IMR-90 (cell line): ENCODE data around the gene ADD3. TPM values are rescaled to one million over a fixed set of nuclear protein-coding genes. Genes with fewer than 3 reads are reported as not detected.

Experiments used
- ATAC-seq: fragments of 200-7000 bp; cut with Tn5 transposase; 2 replicates; pipeline ENCODE4 v1.9.1; 2020; ENCODE audit warnings: low read depth, mild to moderate bottlenecking, moderate library complexity
- BruUV-seq: library from RNA; stranded (reverse); fragments of 400-500 nt; replicated peaks from 2 replicates; lab custom pipeline; 2021; lab: Mats Ljungman, UMichigan
- CTCF ChIA-PET: fragments of 300-600 bp; formaldehyde crosslinking; extraction: SDS; loops from one replicate; lab custom pipeline; 2021; ENCODE audit warnings: antibody characterized with exemption; lab: Yijun Ruan, JAX
- POLR2A ChIA-PET: fragments of 300-600 bp; sonication (Branson Sonifier 250); formaldehyde crosslinking; loops from one replicate; lab custom pipeline; 2022; ENCODE audit warnings: antibody characterized with exemption; ENCODE audit not compliant: unreplicated experiment; lab: Charles Lee
- DNase-seq: peaks from one replicate; pipeline ENCODE4 v3.0.0; 2013
- H2AFZ ChIP-seq: replicated peaks from 2 replicates; pipeline ENCODE3; 2013; ENCODE audit warnings: low read length, mild to moderate bottlenecking; ENCODE audit not compliant: poor library complexity
- H2AK5ac ChIP-seq: 2 replicates; pipeline ENCODE4 v1.6.1; 2013; ENCODE audit warnings: low read depth, low read length, inconsistent platforms
- H2AK9ac ChIP-seq: replicated peaks from 2 replicates; pipeline ENCODE3; 2013; ENCODE audit warnings: mild to moderate bottlenecking, low read depth, low read length, moderate library complexity; ENCODE audit not compliant: poor library complexity
- H2BK120ac ChIP-seq: 2 replicates; pipeline ENCODE4 v1.6.1; 2013; ENCODE audit warnings: low read depth, low read length, inconsistent platforms
- H2BK15ac ChIP-seq: 3 replicates; pipeline ENCODE4 v1.6.1; 2013; ENCODE audit warnings: low read depth, low read length, inconsistent platforms
- H2BK20ac ChIP-seq: 2 replicates; pipeline ENCODE4 v1.6.1; 2013; ENCODE audit warnings: low read depth, mild to moderate bottlenecking, inconsistent platforms, low read length, moderate library complexity
- H2BK5ac ChIP-seq: 2 replicates; pipeline ENCODE4 v1.6.1; 2013; ENCODE audit warnings: mild to moderate bottlenecking, low read depth, low read length, inconsistent platforms; ENCODE audit not compliant: poor library complexity, severe bottlenecking
- H3K14ac ChIP-seq: replicated peaks from 2 replicates; pipeline ENCODE4 v1.6.1; 2013; ENCODE audit warnings: low read depth, low read length, inconsistent platforms
- H3K18ac ChIP-seq: 2 replicates; pipeline ENCODE4 v1.6.1; 2013; ENCODE audit warnings: low read depth, low read length, control low read depth
- H3K23ac ChIP-seq: 2 replicates; pipeline ENCODE4 v1.6.1; 2013; ENCODE audit warnings: low read depth, low read length, inconsistent platforms
- H3K27ac ChIP-seq: 2 replicates; pipeline ENCODE4 v1.5.1; 2013; ENCODE audit warnings: mild to moderate bottlenecking, control low read depth, low read length; ENCODE audit not compliant: insufficient read depth
- H3K27me3 ChIP-seq: 2 replicates; pipeline ENCODE4 v1.6.1; 2013; ENCODE audit warnings: low read length; ENCODE audit not compliant: control insufficient read depth, insufficient read depth
- H3K36me3 ChIP-seq: 2 replicates; pipeline ENCODE4 v1.6.1; 2013; ENCODE audit warnings: low read length, mixed read lengths; ENCODE audit not compliant: control insufficient read depth, insufficient read depth
- H3K4ac ChIP-seq: 2 replicates; pipeline ENCODE4 v1.6.1; 2013; ENCODE audit warnings: low read depth, low read length, inconsistent platforms
- H3K4me1 ChIP-seq: 2 replicates; pipeline ENCODE4 v1.6.1; 2013; ENCODE audit warnings: low read length, mixed read lengths; ENCODE audit not compliant: control insufficient read depth, insufficient read depth
- H3K4me2 ChIP-seq: 2 replicates; pipeline ENCODE4 v1.6.1; 2013; ENCODE audit warnings: low read depth, mild to moderate bottlenecking, control low read depth, low read length, moderate library complexity
- H3K4me3 ChIP-seq: 2 replicates; pipeline ENCODE4 v1.5.1; 2013; ENCODE audit warnings: low read depth, mild to moderate bottlenecking, control low read depth, low read length, moderate library complexity; ENCODE audit not compliant: insufficient read depth
- H3K56ac ChIP-seq: 2 replicates; pipeline ENCODE4 v1.6.1; 2013; ENCODE audit warnings: low read length, inconsistent platforms; ENCODE audit not compliant: insufficient read depth; ENCODE audit errors: extremely low read depth
- H3K79me1 ChIP-seq, 2 experiments: 2 replicates each; pipeline ENCODE4 v1.6.1; 2013; ENCODE audit warnings: low read length in 2 of 2, inconsistent platforms in 1 of 2, low read depth in 1 of 2
- H3K9ac ChIP-seq: 2 replicates; pipeline ENCODE4 v1.6.1; 2013; ENCODE audit warnings: low read depth, low read length, control low read depth
- H3K9me1 ChIP-seq: 2 replicates; pipeline ENCODE4 v1.6.1; 2013; ENCODE audit warnings: low read length, inconsistent platforms; ENCODE audit not compliant: insufficient read depth
- H3K9me3 ChIP-seq: 2 replicates; pipeline ENCODE4 v1.6.1; 2013; ENCODE audit warnings: low read length; ENCODE audit not compliant: control insufficient read depth, insufficient read depth
- H4K20me1 ChIP-seq: 2 replicates; pipeline ENCODE4 v1.6.1; 2013; ENCODE audit warnings: low read length, inconsistent platforms; ENCODE audit not compliant: insufficient read depth
- H4K5ac ChIP-seq: 2 replicates; pipeline ENCODE4 v1.6.1; 2013; ENCODE audit warnings: mild to moderate bottlenecking, low read depth, low read length, control low read depth
- H4K8ac ChIP-seq, 2 experiments: 2 replicates each; pipeline ENCODE4 v1.6.1; 2013; ENCODE audit warnings: low read depth in 2 of 2, low read length in 2 of 2, control low read depth in 1 of 2, inconsistent platforms in 1 of 2
- H4K91ac ChIP-seq: 2 replicates; pipeline ENCODE4 v1.6.1; 2013; ENCODE audit warnings: low read depth, low read length, inconsistent platforms; ENCODE audit not compliant: insufficient read depth
- BHLHE40 ChIP-seq: fragments of 150-350 bp; IDR thresholded peaks from 2 replicates; pipeline ENCODE4 v1.6.1; 2016; ENCODE audit warnings: mild to moderate bottlenecking, low read depth, low read length
- CEBPB ChIP-seq: IDR thresholded peaks from 2 replicates; pipeline ENCODE4 v1.6.1; 2012; ENCODE audit warnings: low read depth, low read length, improper control_type of control experiment
- CHD1 ChIP-seq: IDR thresholded peaks from 2 replicates; pipeline ENCODE4 v1.6.1; 2012; ENCODE audit warnings: low read depth, low read length, improper control_type of control experiment
- CTCF ChIP-seq: conservative IDR thresholded peaks from 2 replicates; pipeline ENCODE4 v1.5.1; 2012; ENCODE audit warnings: mild to moderate bottlenecking, low read depth, low read length, improper control_type of control experiment
- ELK1 ChIP-seq: fragments of 150-350 bp; IDR thresholded peaks from 2 replicates; pipeline ENCODE4 v1.6.1; 2016; ENCODE audit warnings: low read depth, mild to moderate bottlenecking, low read length, moderate library complexity, borderline replicate concordance
- FOS ChIP-seq: fragments of 150-350 bp; IDR thresholded peaks from 2 replicates; pipeline ENCODE4 v1.6.1; 2016; ENCODE audit warnings: low read depth, low read length
- MAFK ChIP-seq: IDR thresholded peaks from 2 replicates; pipeline ENCODE4 v1.6.1; 2012; ENCODE audit warnings: low read depth, low read length, improper control_type of control experiment
- MAZ ChIP-seq: IDR thresholded peaks from 2 replicates; pipeline ENCODE4 v1.6.1; 2012; ENCODE audit warnings: low read depth, mild to moderate bottlenecking, low read length, improper control_type of control experiment, moderate library complexity, borderline replicate concordance
- MXI1 ChIP-seq: IDR thresholded peaks from 2 replicates; pipeline ENCODE4 v1.6.1; 2012; ENCODE audit warnings: low read depth, mild to moderate bottlenecking, low read length, moderate library complexity, borderline replicate concordance
- NFE2L2 ChIP-seq: fragments of 150-350 bp; IDR thresholded peaks from 2 replicates; pipeline ENCODE4 v1.6.1; 2016; ENCODE audit warnings: low read depth, mild to moderate bottlenecking, low read length
- POLR2A ChIP-seq: IDR thresholded peaks from 2 replicates; pipeline ENCODE4 v1.6.1; 2012; ENCODE audit warnings: mild to moderate bottlenecking, low read depth, low read length
- RAD21 ChIP-seq: IDR thresholded peaks from 2 replicates; pipeline ENCODE4 v1.6.1; 2012; ENCODE audit warnings: low read length, improper control_type of control experiment
- RCOR1 ChIP-seq: IDR thresholded peaks from 2 replicates; pipeline ENCODE4 v1.6.1; 2012; ENCODE audit warnings: mild to moderate bottlenecking, low read length, improper control_type of control experiment; ENCODE audit not compliant: insufficient replicate concordance
- RFX5 ChIP-seq: IDR thresholded peaks from 2 replicates; pipeline ENCODE4 v1.8.0; 2012; ENCODE audit warnings: low read depth, mild to moderate bottlenecking, low read length, moderate library complexity
- SMC3 ChIP-seq: fragments of 150-350 bp; IDR thresholded peaks from 2 replicates; pipeline ENCODE4 v1.6.1; 2016; ENCODE audit warnings: low read depth, mild to moderate bottlenecking, antibody characterized with exemption, low read length, moderate library complexity
- USF2 ChIP-seq: fragments of 150-350 bp; IDR thresholded peaks from 2 replicates; pipeline ENCODE4 v1.6.1; 2017; ENCODE audit warnings: mild to moderate bottlenecking, antibody characterized with exemption, low read length, low read depth
- WGBS, 2 experiments: methylation state at CpG; one replicate each; pipeline versions ENCODE4 v1.1.5 to v1.1.7; 2013; ENCODE audit warnings: missing lambda C conversion rate in 2 of 2; ENCODE audit not compliant: insufficient read length in 1 of 2; ENCODE audit errors: extremely low coverage in 2 of 2; 5-methylcytosine and 5-hydroxymethylcytosine counted together
- dilution Hi-C: fragments of 300-500 bp; cut with HindIII; formaldehyde crosslinking; loops from one replicate; pipeline ENCODE4 v1.14.3; 2018; ENCODE audit warnings: low sequenced_read_pairs; ENCODE audit not compliant: unreplicated experiment
- in situ Hi-C: fragments of 300-500 bp; cut with MboI; formaldehyde crosslinking; loops from 3 replicates; pipeline ENCODE4 v1.14.3; 2019; ENCODE audit warnings: low sequenced_read_pairs, inconsistent platforms, mixed read lengths
- intact Hi-C: fragments of 100-400 bp; cut with micrococcal nuclease; formaldehyde crosslinking; loops from 2 replicates; pipeline ENCODE4 v1.10.0; 2022
- polyA plus RNA-seq, 3 experiments: library from polyadenylated mRNA; depleted of rRNA; stranded (reverse); fragments of >200 nt; gene quantifications; 2 replicates each; pipeline ENCODE4 v1.2.3, GENCODE V29; 2012; ENCODE audit warnings: low replicate concordance in 1 of 3
- total RNA-seq: library from RNA; depleted of rRNA; stranded (reverse); fragments of >200 nt; gene quantifications from 2 replicates; pipeline ENCODE4 v1.2.3, GENCODE V29; 2012

ADD3 gene
- total and polyA plus RNA-seq, 2 of the 4 experiments (the other 2 are of a cell fraction), result 138 to 212 TPM

GRCh38 chr10:110165239-110165638 is 157.5 kb downstream of the ADD3 start:
- peaks cover 65% of the 10 kb centered on the region for H3K27me3 ChIP-seq
- DNase-seq (no peak), ATAC-seq (no peak)
- no peak overlapping the region for H3K4me3 ChIP-seq
- H3K56ac ChIP-seq, result no peak overlapping the region
- dilution Hi-C loops, result no loop called here
- no peak overlapping the region for H3K14ac ChIP-seq
- BruUV-seq, result no TSS peak
- H3K4me2 ChIP-seq, result no peak overlapping the region
- H2AK5ac ChIP-seq, result no peak overlapping the region
- H2BK120ac ChIP-seq, result no peak overlapping the region
- WGBS, 2 experiments, result 42% methylated on average over 2 of the region's 6 CpGs; no CpG with 5 or more reads in 1 of the 2 experiments
- H4K5ac ChIP-seq, result no peak overlapping the region
- no peak overlapping the region for H3K27ac ChIP-seq
- no peaks in the 10 kb centered on the region for H3K79me1 ChIP-seq
- CTCF ChIA-PET, result no interaction called here
- in situ Hi-C loops, result no loop called here
- H2BK5ac ChIP-seq, result no peak overlapping the region
- H2BK15ac ChIP-seq, result no peak overlapping the region
- intact Hi-C loops, result no loop called here
- POLR2A ChIA-PET, result no interaction called here
- no peaks in the 10 kb centered on the region for H3K4me1 ChIP-seq
- H2BK20ac ChIP-seq, result no peak overlapping the region
- no peak for TF ChIP-seq CHD1
- TF ChIP-seq RCOR1, result no peak
- no peak for TF ChIP-seq NFE2L2
- TF ChIP-seq USF2, result no peak
- TF ChIP-seq SMC3, result no peak
- TF ChIP-seq RAD21, result no peak
- TF ChIP-seq MAFK, result no peak
- no peak for TF ChIP-seq ELK1
- no peak for TF ChIP-seq POLR2A
- no peak for TF ChIP-seq CTCF
- TF ChIP-seq CEBPB, result no peak
- TF ChIP-seq MXI1, result no peak
- TF ChIP-seq MAZ, result no peak
- TF ChIP-seq FOS, result no peak
- TF ChIP-seq RFX5, result no peak
- no peak for TF ChIP-seq BHLHE40
- no peak overlapping the region for H3K9ac ChIP-seq
- no peak overlapping the region for H3K23ac ChIP-seq
- H2AFZ ChIP-seq, result no peak overlapping the region
- no peak overlapping the region for H3K4ac ChIP-seq
- no peaks in the 10 kb centered on the region for H4K20me1 ChIP-seq
- no peaks in the 10 kb centered on the region for H3K36me3 ChIP-seq
- H4K91ac ChIP-seq, result no peak overlapping the region
- no peaks in the 10 kb centered on the region; the same call in 1 of the 2 replicates for H3K9me3 ChIP-seq
- no peak overlapping the region for H3K18ac ChIP-seq
- no peak overlapping the region for H2AK9ac ChIP-seq
- H4K8ac ChIP-seq, result no peak overlapping the region
- no peaks in the 10 kb centered on the region for H3K9me1 ChIP-seq
